H9 (cell line): ENCODE data around the gene SMCO4. TPM values are rescaled to one million over a fixed set of nuclear protein-coding genes. Genes with fewer than 3 reads are reported as not detected.

Experiments
- DNase-seq: peaks from one replicate; pipeline ENCODE4 v3.0.0-alpha.2; 2017
- H2AFZ ChIP-seq: one replicate; pipeline ENCODE4 v1.6.1; 2013; ENCODE audit warnings: mild to moderate bottlenecking, low read length, control low read depth, moderate library complexity
- H2AK5ac ChIP-seq: 2 replicates; pipeline ENCODE4 v1.6.1; 2013; ENCODE audit warnings: low read length, control low read depth, mixed read lengths; ENCODE audit not compliant: insufficient read length
- H2BK120ac ChIP-seq: one replicate; pipeline ENCODE4 v1.6.1; 2013; ENCODE audit warnings: low read depth, mild to moderate bottlenecking, low read length, control low read depth, inconsistent platforms; ENCODE audit not compliant: poor library complexity, severe bottlenecking
- H2BK12ac ChIP-seq: 2 replicates; pipeline ENCODE4 v1.6.1; 2013; ENCODE audit warnings: low read length, control low read depth, mixed read lengths, low read depth; ENCODE audit not compliant: insufficient read length
- H2BK15ac ChIP-seq: 2 replicates; pipeline ENCODE4 v1.6.1; 2013; ENCODE audit warnings: low read depth, low read length, control low read depth
- H2BK20ac ChIP-seq: one replicate; pipeline ENCODE4 v1.6.1; 2013; ENCODE audit warnings: low read depth, mild to moderate bottlenecking, low read length, control low read depth, inconsistent platforms; ENCODE audit not compliant: poor library complexity, severe bottlenecking
- H2BK5ac ChIP-seq: 2 replicates; pipeline ENCODE4 v1.6.1; 2013; ENCODE audit warnings: low read length, control low read depth, mixed read lengths; ENCODE audit not compliant: insufficient read length
- H3K14ac ChIP-seq: 2 replicates; pipeline ENCODE4 v1.6.1; 2013; ENCODE audit warnings: low read length, control low read depth; ENCODE audit not compliant: insufficient read depth
- H3K18ac ChIP-seq: 2 replicates; pipeline ENCODE4 v1.6.1; 2013; ENCODE audit warnings: low read depth, mild to moderate bottlenecking, mixed read lengths, low read length, control low read depth; ENCODE audit not compliant: insufficient read length
- H3K23ac ChIP-seq: 2 replicates; pipeline ENCODE4 v1.6.1; 2013; ENCODE audit warnings: low read length, control low read depth, mixed read lengths, low read depth; ENCODE audit not compliant: insufficient read length
- H3K23me2 ChIP-seq: 2 replicates; pipeline ENCODE4 v1.6.1; 2013; ENCODE audit warnings: low read depth, mild to moderate bottlenecking, mixed read lengths, low read length, control low read depth; ENCODE audit not compliant: insufficient read length, poor library complexity, severe bottlenecking
- H3K27ac ChIP-seq: 2 replicates; pipeline ENCODE4 v1.5.1; 2013; ENCODE audit warnings: low read length, control low read depth, mixed read lengths, low read depth; ENCODE audit not compliant: insufficient read length
- H3K27me3 ChIP-seq: 2 replicates; pipeline ENCODE4 v1.6.1; 2013; ENCODE audit warnings: low read length, control low read depth, inconsistent platforms; ENCODE audit not compliant: insufficient read depth
- H3K4ac ChIP-seq: 2 replicates; pipeline ENCODE4 v1.6.1; 2013; ENCODE audit warnings: low read depth, mild to moderate bottlenecking, control low read depth, inconsistent platforms, low read length, moderate library complexity
- H3K4me1 ChIP-seq: 2 replicates; pipeline ENCODE4 v1.6.1; 2013; ENCODE audit warnings: low read length, control low read depth, inconsistent platforms; ENCODE audit not compliant: insufficient read depth
- H3K4me2 ChIP-seq: 2 replicates; pipeline ENCODE4 v1.6.1; 2013; ENCODE audit warnings: low read length, control low read depth, mixed read lengths; ENCODE audit not compliant: insufficient read length, insufficient read depth
- H3K56ac ChIP-seq: 2 replicates; pipeline ENCODE4 v1.6.1; 2013; ENCODE audit warnings: low read depth, mild to moderate bottlenecking, mixed read lengths, low read length, control low read depth; ENCODE audit not compliant: insufficient read length
- H3K79me1 ChIP-seq: 2 replicates; pipeline ENCODE4 v1.6.1; 2013; ENCODE audit warnings: low read depth, mild to moderate bottlenecking, moderate library complexity, low read length, control low read depth, inconsistent platforms; ENCODE audit not compliant: insufficient read depth, poor library complexity, severe bottlenecking
- H3K79me2 ChIP-seq: 2 replicates; pipeline ENCODE4 v1.6.1; 2013; ENCODE audit warnings: low read length, control low read depth, inconsistent platforms; ENCODE audit not compliant: insufficient read depth
- H3K9ac ChIP-seq: 2 replicates; pipeline ENCODE4 v1.6.1; 2013; ENCODE audit warnings: low read length, control low read depth, mixed read lengths; ENCODE audit not compliant: insufficient read length; ENCODE audit errors: extremely low read depth
- H3K9me3 ChIP-seq: one replicate; pipeline ENCODE4 v1.6.1; 2013; ENCODE audit warnings: low read depth, low read length, inconsistent platforms; ENCODE audit not compliant: control insufficient read depth
- H3T11ph ChIP-seq: one replicate; pipeline ENCODE4 v1.6.1; 2013; ENCODE audit warnings: mild to moderate bottlenecking, low read length, control low read depth, inconsistent platforms
- H4K20me1 ChIP-seq: one replicate; pipeline ENCODE4 v1.6.1; 2013; ENCODE audit not compliant: control insufficient read depth, insufficient read length, insufficient read depth
- H4K5ac ChIP-seq: 2 replicates; pipeline ENCODE4 v1.6.1; 2013; ENCODE audit warnings: low read depth, mild to moderate bottlenecking, mixed read lengths, low read length, control low read depth; ENCODE audit not compliant: insufficient read length
- H4K8ac ChIP-seq: replicated peaks from 2 replicates; pipeline ENCODE4 v1.6.1; 2013; ENCODE audit warnings: low read length, control low read depth, mixed read lengths, low read depth; ENCODE audit not compliant: insufficient read length
- H4K91ac ChIP-seq: 2 replicates; pipeline ENCODE4 v1.6.1; 2013; ENCODE audit warnings: low read depth, mild to moderate bottlenecking, moderate library complexity, mixed read lengths, low read length, control low read depth; ENCODE audit not compliant: insufficient read length
- H3K27ac Mint-ChIP-seq, 3 experiments: 2 replicates in 2 of 3; 3 replicates in 1 of 3; pipeline ENCODE4 v1.8.0; 2020 to 2021; ENCODE audit warnings: mixed read lengths in 3 of 3, mild to moderate bottlenecking in 1 of 3, moderate library complexity in 1 of 3
- H3K27me3 Mint-ChIP-seq: 2 replicates; pipeline ENCODE4 v1.8.0; 2021; ENCODE audit warnings: low read depth, mild to moderate bottlenecking, moderate library complexity, mixed read lengths
- H3K36me3 Mint-ChIP-seq, 3 experiments: 2 replicates in 2 of 3; 3 replicates in 1 of 3; pipeline ENCODE4 v1.8.0; 2020 to 2021; ENCODE audit warnings: low read depth in 3 of 3, mixed read lengths in 3 of 3; ENCODE audit not compliant: insufficient read depth in 1 of 3
- H3K4me1 Mint-ChIP-seq, 2 experiments: 2 replicates each; pipeline ENCODE4 v1.8.0; 2020; ENCODE audit warnings: mixed read lengths in 2 of 2
- H3K4me3 Mint-ChIP-seq, 2 experiments: 2 replicates in 1 of 2; 3 replicates in 1 of 2; pipeline ENCODE4 v1.8.0; 2020 to 2021; ENCODE audit warnings: mild to moderate bottlenecking in 2 of 2, mixed read lengths in 2 of 2, moderate library complexity in 1 of 2
- H3K9me3 Mint-ChIP-seq, 2 experiments: 2 replicates in 1 of 2; 3 replicates in 1 of 2; pipeline ENCODE4 v1.8.0; 2020; ENCODE audit warnings: mild to moderate bottlenecking in 2 of 2, mixed read lengths in 2 of 2, moderate library complexity in 1 of 2
- WGBS: extraction: QIAGEN DNeasy Blood & Tissue Kit; methylation state at CpG from one replicate; pipeline ENCODE4 v1.1.7; 2013; ENCODE audit warnings: missing lambda C conversion rate, low lambda C conversion rate, mixed read lengths; ENCODE audit not compliant: insufficient read length; ENCODE audit errors: extremely low coverage; 5-methylcytosine and 5-hydroxymethylcytosine counted together
- total RNA-seq: library from RNA; stranded (reverse); gene quantifications from 2 replicates; pipeline ENCODE4 v1.2.1, GENCODE V29; 2021
- TF ChIP-seq, protein P1 (sequence below): fragments of 200-600 bp; sonication (generic); conservative IDR thresholded peaks from 3 replicates; pipeline ENCODE4 v1.8.0; 2021; ENCODE audit warnings: antibody characterized with exemption, mild to moderate bottlenecking

SMCO4 gene
- total RNA-seq, 1 experiment from 2014 or later: 35.6 TPM

DNA sequence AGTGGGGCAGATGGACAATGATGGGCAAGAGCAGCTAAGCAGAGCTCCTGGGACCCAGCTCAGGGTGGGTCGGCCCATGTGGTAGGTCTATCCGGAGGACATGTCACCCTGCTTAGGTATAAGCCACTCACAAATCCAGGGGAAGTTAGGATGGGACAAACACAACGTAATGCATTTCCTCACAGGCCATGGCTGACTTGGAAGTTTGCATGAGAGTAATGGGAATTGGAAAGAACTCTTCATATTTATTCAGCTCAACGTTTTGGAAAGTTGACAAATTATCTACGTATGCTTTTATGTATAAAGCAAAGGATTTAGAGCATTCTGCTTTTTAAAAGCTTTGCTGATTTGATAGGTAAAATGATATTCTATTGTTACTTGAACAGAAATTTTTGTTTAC is 74.9 kb downstream of the SMCO4 start:
- no peaks in the 10 kb centered on the region for H3K79me2 ChIP-seq
- no peak overlapping the region for H3K18ac ChIP-seq
- Mint-ChIP-seq H3K4me1 (peaks cover 5% of the 10 kb centered on the region in 2 experiments; a peak in 3 of 4 replicates), H3K9me3 (peaks cover 0 to 3% of the 10 kb centered on the region in 2 experiments; a peak in 2 of 5 replicates), H3K27me3 (no peaks in the 10 kb centered on the region), H3K27ac (no peak overlapping the region), H3K4me3 (no peak overlapping the region), H3K36me3 (no peaks in the 10 kb centered on the region)
- H3K27me3 ChIP-seq: no peaks in the 10 kb centered on the region
- H2BK20ac ChIP-seq: no peak overlapping the region
- no peak overlapping the region for H4K8ac ChIP-seq
- H3K23me2 ChIP-seq: no peaks in the 10 kb centered on the region
- H2BK12ac ChIP-seq: no peak overlapping the region
- no peak for DNase-seq
- H2BK15ac ChIP-seq: no peak overlapping the region
- no peak overlapping the region for H3K56ac ChIP-seq
- H3K4me2 ChIP-seq: no peak overlapping the region
- no peak overlapping the region for H3K9ac ChIP-seq
- no peak overlapping the region for H4K91ac ChIP-seq
- no peak overlapping the region for H3K14ac ChIP-seq
- no peaks in the 10 kb centered on the region for H4K20me1 ChIP-seq
- H4K5ac ChIP-seq: no peak overlapping the region
- no peak overlapping the region for H2BK5ac ChIP-seq
- no peak overlapping the region for H2AFZ ChIP-seq
- H2AK5ac ChIP-seq: no peak overlapping the region
- no peaks in the 10 kb centered on the region for H3K4me1 ChIP-seq
- no peak overlapping the region for H3K4ac ChIP-seq
- H3K27ac ChIP-seq: no peak overlapping the region
- H3K23ac ChIP-seq: no peak overlapping the region
- H3K9me3 ChIP-seq: no peaks in the 10 kb centered on the region
- no peak overlapping the region for H3T11ph ChIP-seq
- no peaks in the 10 kb centered on the region for H3K79me1 ChIP-seq
- no CpG with 5 or more reads among the region's 5 CpGs for WGBS
- no peak overlapping the region for H2BK120ac ChIP-seq
- TF ChIP-seq, protein P1, sequence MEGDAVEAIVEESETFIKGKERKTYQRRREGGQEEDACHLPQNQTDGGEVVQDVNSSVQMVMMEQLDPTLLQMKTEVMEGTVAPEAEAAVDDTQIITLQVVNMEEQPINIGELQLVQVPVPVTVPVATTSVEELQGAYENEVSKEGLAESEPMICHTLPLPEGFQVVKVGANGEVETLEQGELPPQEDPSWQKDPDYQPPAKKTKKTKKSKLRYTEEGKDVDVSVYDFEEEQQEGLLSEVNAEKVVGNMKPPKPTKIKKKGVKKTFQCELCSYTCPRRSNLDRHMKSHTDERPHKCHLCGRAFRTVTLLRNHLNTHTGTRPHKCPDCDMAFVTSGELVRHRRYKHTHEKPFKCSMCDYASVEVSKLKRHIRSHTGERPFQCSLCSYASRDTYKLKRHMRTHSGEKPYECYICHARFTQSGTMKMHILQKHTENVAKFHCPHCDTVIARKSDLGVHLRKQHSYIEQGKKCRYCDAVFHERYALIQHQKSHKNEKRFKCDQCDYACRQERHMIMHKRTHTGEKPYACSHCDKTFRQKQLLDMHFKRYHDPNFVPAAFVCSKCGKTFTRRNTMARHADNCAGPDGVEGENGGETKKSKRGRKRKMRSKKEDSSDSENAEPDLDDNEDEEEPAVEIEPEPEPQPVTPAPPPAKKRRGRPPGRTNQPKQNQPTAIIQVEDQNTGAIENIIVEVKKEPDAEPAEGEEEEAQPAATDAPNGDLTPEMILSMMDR: no peak
